Right lobe of liver (tissue), 6 donors: ENCODE data around the gene LIMCH1. TPM values are rescaled to one million over a fixed set of nuclear protein-coding genes. Genes with fewer than 3 reads are reported as not detected.

Experiments
- ATAC-seq, 4 donors: fragments of 200-7000 bp; cut with Tn5 transposase; one replicate each; pipeline ENCODE4 v1.9.1; 2020; ENCODE audit warnings: mild to moderate bottlenecking in 4 of 4, moderate library complexity in 4 of 4
- DNase-seq, 3 donors: peaks; one replicate each; pipeline ENCODE4 v3.0.0-alpha.2; 2020
- H3K27ac ChIP-seq, 3 donors: fragments of 200-600 bp; one replicate each; pipeline ENCODE4 v1.8.0; 2022
- H3K27me3 ChIP-seq, 2 donors: fragments of 200-600 bp; one replicate each; pipeline ENCODE4 v1.8.0; 2022
- H3K36me3 ChIP-seq, 4 donors: fragments of 200-600 bp; sonication (generic) in 1 of 4; one replicate each; pipeline versions ENCODE4 v1.5.1 to v1.8.0; 2017 to 2022; ENCODE audit warnings: control low read depth in 1 of 4
- H3K4me1 ChIP-seq, 4 donors: fragments of 200-600 bp; sonication (generic) in 1 of 4; one replicate each; pipeline versions ENCODE4 v1.5.1 to v1.8.0; 2017 to 2022; ENCODE audit warnings: control low read depth in 1 of 4
- H3K4me3 ChIP-seq, 3 donors: fragments of 200-600 bp; one replicate each; pipeline ENCODE4 v1.8.0; 2022
- H3K9me3 ChIP-seq, 4 donors: fragments of 200-600 bp; sonication (generic) in 1 of 4; one replicate each; pipeline versions ENCODE4 v1.5.1 to v1.8.0; 2017 to 2022; ENCODE audit warnings: control low read depth in 1 of 4
- CTCF ChIP-seq, 4 donors: fragments of 200-600 bp in 3 of 4; fragments of 450-650 bp in 1 of 4; IDR thresholded peaks; one replicate each; pipeline versions ENCODE4 v1.5.1 to v1.8.0; 2016 to 2022; ENCODE audit warnings: antibody characterized with exemption in 4 of 4, mild to moderate bottlenecking in 2 of 4
- POLR2A ChIP-seq: fragments of 450-650 bp; IDR thresholded peaks from one replicate; pipeline ENCODE4 v1.6.1; 2017; ENCODE audit warnings: antibody characterized with exemption, mild to moderate bottlenecking
- WGBS: methylation state at CpG from one replicate; pipeline ENCODE4 v1.1.6; 2018; ENCODE audit warnings: low coverage, low lambda C conversion rate; ENCODE audit not compliant: insufficient coverage; ENCODE audit errors: missing lambda C conversion rate; 5-methylcytosine and 5-hydroxymethylcytosine counted together
- intact Hi-C, 2 donors: fragments of 100-400 bp; cut with DNase I; formaldehyde crosslinking; loops; one replicate each; pipeline versions ENCODE4 v1.11.2 to v1.14.1; 2022
- total RNA-seq, 6 experiments: library from RNA; depleted of rRNA in 2 of 6; stranded (reverse); fragments of >200 nt in 2 of 6; fragmentation: NEBNext Ultra II Directional in 3 of 6; extraction: Animal tissue kit (Norgen Biotek cat#: 25700) in 3 of 6; gene quantifications; one replicate each; pipeline versions ENCODE4 v1.1.0 to v1.2.4, GENCODE V29; 2016 to 2023
- donor health status: DM: no; HTN: yes; CAD: no.
- donor health status: DM: no; HTN: no; CAD: no.
- donor health status: DM: no; HTN: no; CAD: no.
- donor health status: DM: no; HTN: yes; CAD: no.
- donor health status: DM: no; HTN: yes; CAD: no.

LIMCH1 gene
- total RNA-seq, 6 experiments from 2014 or later = 8.3 to 26.9 (median 12.9) TPM

- DNase-seq = no peak
- no peak overlapping the region for H3K27ac ChIP-seq
- no peak for TF ChIP-seq POLR2A
- no peak for TF ChIP-seq CTCF (IDR thresholded peaks at IDR 0.05)
- no peaks in the 10 kb centered on the region for H3K27me3 ChIP-seq
- WGBS = 60% methylated on average over 4 of the region's 4 CpGs
- intact Hi-C loops = loop anchor here in 1 of 2 donors (10.0 kb wide), 1 partner anchor 188 kb away; no protein-coding TSS in a partner anchor
- no peak overlapping the region for H3K4me3 ChIP-seq
- H3K9me3 ChIP-seq = no peaks in the 10 kb centered on the region
- no peaks in the 10 kb centered on the region for H3K4me1 ChIP-seq
- H3K36me3 ChIP-seq = no peaks in the 10 kb centered on the region
- ATAC-seq = no peak
Measured at GRCh38 chr4:41696763-41697162, 158.8 kb downstream of the LIMCH1 start.

- ATAC-seq = no peak
- intact Hi-C loops = no loop called here
- DNase-seq = no peak
- TF ChIP-seq CTCF (IDR thresholded peaks at IDR 0.05) = no peak
- no peak for TF ChIP-seq POLR2A
- Histone ChIP-seq H3K27me3 (no peaks in the 10 kb centered on the region), H3K36me3 (no peaks in the 10 kb centered on the region), H3K4me1 (no peaks in the 10 kb centered on the region), H3K27ac (no peak overlapping the region), H3K9me3 (no peaks in the 10 kb centered on the region), H3K4me3 (no peak overlapping the region)
- 70% methylated on average over 3 of the region's 3 CpGs for WGBS
Measured at GRCh38 chr4:41701983-41702382, 164.0 kb downstream of the LIMCH1 start.

GRCh38 chr4:41702770-41703169 lies 164.8 kb downstream of the LIMCH1 start:
- Histone ChIP-seq H3K36me3 (no peaks in the 10 kb centered on the region), H3K9me3 (no peaks in the 10 kb centered on the region), H3K27me3 (no peaks in the 10 kb centered on the region), H3K4me1 (no peaks in the 10 kb centered on the region), H3K4me3 (no peak overlapping the region), H3K27ac (no peak overlapping the region)
- ATAC-seq = no peak
- TF ChIP-seq CTCF (IDR thresholded peaks at IDR 0.05) = no peak
- no peak for TF ChIP-seq POLR2A
- intact Hi-C loops = no loop called here
- 72% methylated on average over 3 of the region's 4 CpGs for WGBS
- no peak for DNase-seq

GRCh38 chr4:41703785-41704184 lies 165.8 kb downstream of the LIMCH1 start:
- H3K4me1 ChIP-seq = no peaks in the 10 kb centered on the region
- no peak overlapping the region for H3K27ac ChIP-seq
- intact Hi-C loops = no loop called here
- 38% methylated on average over 3 of the region's 3 CpGs for WGBS
- ATAC-seq (no peak), DNase-seq (no peak)
- H3K4me3 ChIP-seq = no peak overlapping the region
- H3K9me3 ChIP-seq = no peaks in the 10 kb centered on the region
- H3K36me3 ChIP-seq = no peaks in the 10 kb centered on the region
- no peaks in the 10 kb centered on the region for H3K27me3 ChIP-seq
- TF ChIP-seq POLR2A = no peak
- TF ChIP-seq CTCF (IDR thresholded peaks at IDR 0.05) = no peak
